HG02938 (cell line): ENCODE results near the gene MTA2.
A peak's percentile ranks its signal among the peaks of the same experiment; 100 is the strongest.
"Not testable (repeated sequence)": the region's sequence is repeated elsewhere in the genome, so short reads cannot be mapped to it uniquely, and the experiment has no call there.

Source experiments
- ATAC-seq: cut with Tn5 transposase; IDR thresholded peaks from one replicate; pipeline ENCODE4 v1.9.1; 2021; ENCODE audit warnings: mild to moderate bottlenecking, moderate library complexity; ENCODE audit not compliant: unreplicated experiment

Gene MTA2

GRCh38 chr11:62567018-62567633 is 34.5 kb downstream of the MTA2 start:
- no peak for ATAC-seq

DNA sequence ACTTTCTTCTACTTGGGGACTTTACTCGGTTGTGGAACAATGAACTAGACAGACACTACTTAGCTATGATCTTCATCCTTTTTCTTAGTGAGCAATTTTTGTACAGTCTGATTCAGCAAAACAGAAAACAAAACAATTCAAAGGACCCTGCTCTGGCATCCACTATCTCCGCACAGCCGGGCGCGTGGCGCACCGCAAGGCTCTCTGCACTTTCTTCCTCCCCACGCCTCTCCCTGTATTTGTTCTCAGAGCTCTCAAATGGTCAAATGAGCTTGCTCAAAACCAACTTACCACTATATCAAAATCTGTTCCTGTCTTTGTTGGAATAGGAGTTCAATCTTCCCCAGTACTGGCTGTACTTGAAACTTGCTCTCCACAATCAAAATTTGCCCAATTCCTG is 35.4 kb downstream of the MTA2 start:
- ATAC-seq: no peak

DNA sequence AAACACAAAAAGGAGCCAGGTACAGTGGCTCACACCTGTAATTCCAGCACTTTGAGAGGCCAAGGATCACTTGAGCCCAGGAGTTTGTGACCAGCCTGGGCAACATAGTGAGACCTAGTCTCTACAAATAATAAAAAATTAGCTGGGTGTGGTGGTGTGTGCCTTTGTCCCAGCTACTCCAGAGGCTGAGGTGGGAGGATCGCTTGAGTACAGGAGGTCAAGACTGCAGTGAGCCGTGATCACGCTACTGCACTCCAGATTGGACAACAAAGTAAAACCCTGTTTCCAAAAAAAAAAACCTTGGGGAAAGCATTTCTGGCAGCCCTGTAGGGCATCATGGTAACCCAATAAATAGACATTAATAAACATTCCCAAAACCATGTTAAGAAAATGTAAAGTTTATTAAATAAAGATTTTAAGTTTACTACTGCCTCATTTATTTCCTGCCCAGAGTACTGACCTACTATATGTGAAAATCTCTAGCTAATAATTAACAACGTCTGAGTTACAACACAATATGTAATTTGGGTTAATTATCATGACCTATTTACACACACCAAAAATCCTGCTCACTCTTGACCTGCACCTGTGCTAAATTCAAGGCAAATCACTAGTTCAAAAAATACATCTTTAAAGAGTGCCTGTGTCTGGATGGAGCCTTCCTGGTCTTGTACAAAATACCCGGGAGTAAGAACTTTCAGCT is 36.4 kb downstream of the MTA2 start:
- no peak for ATAC-seq

DNA sequence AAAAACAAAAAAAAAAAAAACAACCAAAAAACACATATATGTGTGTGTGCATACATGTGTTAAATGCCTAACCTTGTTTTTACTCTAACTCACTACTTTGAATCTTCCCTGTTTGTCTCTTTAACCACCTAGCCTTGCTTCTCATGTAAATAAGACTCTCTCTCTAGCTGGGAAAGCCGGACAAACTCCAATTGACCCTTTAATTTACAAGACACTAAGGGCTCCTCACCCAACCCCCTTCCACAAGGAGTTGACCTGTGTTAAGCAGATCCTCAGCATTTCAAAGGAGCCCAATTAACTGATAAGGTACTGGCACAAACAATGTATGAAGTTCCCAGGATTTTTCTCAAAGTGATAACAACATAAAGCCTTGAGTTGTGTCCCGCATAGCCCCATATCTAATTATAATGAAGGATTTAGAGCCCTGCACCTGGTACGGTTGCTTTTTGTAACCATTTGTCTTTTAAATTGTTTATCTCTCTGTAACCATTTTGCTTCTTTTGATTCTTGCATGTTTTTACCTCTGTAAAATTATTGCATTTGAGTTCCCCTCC is 39.9 kb downstream of the MTA2 start:
- ATAC-seq: not testable (repeated sequence)

DNA sequence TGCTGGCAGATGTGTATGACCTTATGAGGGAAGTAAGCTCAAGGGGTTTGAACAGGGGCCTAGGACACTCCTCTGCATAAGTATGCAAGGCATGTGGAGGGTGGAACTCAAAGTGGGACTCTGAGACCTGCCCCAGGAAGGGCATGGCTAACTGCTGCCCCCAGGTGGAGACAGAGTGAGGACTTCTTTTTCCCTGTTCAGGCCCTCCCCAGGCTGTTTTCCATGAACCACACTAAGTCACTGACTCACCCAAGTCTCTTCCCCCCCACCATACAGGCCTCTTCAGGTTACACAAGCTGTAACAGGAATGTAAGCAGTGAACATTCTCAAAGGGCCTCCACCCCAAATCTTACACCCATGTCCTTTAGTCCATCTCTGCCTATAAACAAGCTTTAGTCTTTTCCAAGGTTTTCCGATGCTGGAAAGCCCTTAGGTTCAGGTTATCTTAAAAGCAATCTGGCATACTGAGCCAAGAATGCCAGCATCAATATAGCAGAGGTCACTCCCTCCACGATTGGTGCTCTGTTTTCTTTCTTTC is 41.0 kb downstream of the MTA2 start:
- no peak for ATAC-seq

DNA sequence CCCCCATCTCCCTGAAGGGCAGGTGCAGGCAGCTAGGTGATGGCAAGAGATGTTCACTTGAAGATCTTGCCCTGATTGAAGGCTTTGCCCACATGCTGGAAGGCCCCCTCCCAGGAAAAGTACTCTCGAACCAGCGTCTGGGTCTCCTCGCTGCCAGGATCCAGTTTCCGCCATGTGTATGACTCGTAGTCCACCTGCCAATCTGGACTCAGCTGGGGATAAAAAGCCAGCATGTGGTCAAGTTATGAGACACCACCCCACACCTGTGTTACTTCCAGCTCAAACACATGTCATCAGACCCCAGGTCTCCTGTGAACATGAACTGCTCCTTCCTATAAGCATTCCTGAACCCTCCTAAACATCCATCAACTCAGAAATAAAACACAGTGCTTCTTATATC is 42.0 kb downstream of the MTA2 start:
- ATAC-seq: not testable (repeated sequence)

GRCh38 chr11:62559204-62559603 is 42.5 kb downstream of the MTA2 start:
- ATAC-seq: no peak

GRCh38 chr11:62558669-62559068 is 43.0 kb downstream of the MTA2 start:
- ATAC-seq: no peak

- ATAC-seq: no peak
These were observed 44.6 kb downstream of the MTA2 start for GRCh38 chr11:62556875-62557631.

- no peak for ATAC-seq
These were observed 45.4 kb downstream of the MTA2 start for GRCh38 chr11:62556108-62556874.

DNA sequence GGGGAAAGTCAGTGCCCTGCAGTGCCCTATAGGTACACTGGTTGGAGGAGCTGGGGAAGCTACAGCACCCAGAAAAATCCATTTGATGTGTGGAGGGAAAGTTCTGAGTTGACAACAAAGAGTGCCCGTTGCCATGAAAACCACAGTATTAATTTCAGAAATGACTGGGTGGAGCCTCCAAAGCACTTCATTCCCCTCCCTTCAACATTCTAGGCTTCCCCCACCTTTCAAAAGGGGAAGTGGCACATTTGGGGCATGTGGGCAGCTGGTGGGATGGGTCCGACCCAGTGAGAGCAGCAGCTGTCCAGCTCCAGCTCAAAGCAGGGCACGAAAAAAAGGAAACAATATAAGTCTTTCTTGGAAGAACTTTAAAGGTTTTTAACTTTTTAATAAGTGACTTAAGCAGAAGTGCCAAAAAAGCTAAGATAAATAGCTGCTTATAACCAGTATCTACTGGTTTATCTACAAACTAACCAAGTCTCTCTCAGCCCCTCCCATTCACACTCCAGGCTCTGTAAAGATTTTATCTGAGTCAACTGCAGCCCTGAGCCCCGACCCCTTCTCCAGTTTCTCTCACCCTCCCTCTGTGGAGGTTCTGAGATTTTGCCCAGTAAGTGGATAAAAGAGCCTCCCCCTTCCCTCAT is 46.1 kb downstream of the MTA2 start:
- peak; percentile 21 for ATAC-seq

GRCh38 chr11:62554387-62555167 is 47.1 kb downstream of the MTA2 start:
- ATAC-seq: no peak

DNA sequence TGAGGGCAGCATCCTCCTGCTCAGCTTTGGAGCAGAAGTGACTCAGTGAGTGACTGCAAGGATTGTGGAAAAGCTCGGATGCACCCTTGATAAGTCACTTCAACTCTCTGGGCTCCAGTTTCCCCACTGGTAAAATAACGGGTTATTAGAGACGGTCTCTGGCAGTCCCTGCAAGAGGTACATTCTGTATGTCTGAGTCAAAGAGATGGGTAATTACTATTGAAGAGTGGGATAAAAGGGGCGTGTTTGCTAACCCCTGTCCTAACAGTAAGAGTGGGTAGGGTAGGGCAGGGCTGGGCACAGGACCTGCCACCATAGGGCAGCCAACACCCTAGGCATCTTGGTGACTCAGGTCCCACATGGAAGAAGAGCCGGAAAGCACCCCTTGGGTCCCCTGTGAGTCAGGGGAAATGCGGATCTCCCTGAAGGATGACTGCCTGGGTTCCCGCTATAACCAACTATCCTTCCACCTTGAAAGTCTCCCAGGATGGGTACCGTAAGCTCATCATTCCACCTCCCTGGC is 47.8 kb downstream of the MTA2 start:
- ATAC-seq: no peak

DNA sequence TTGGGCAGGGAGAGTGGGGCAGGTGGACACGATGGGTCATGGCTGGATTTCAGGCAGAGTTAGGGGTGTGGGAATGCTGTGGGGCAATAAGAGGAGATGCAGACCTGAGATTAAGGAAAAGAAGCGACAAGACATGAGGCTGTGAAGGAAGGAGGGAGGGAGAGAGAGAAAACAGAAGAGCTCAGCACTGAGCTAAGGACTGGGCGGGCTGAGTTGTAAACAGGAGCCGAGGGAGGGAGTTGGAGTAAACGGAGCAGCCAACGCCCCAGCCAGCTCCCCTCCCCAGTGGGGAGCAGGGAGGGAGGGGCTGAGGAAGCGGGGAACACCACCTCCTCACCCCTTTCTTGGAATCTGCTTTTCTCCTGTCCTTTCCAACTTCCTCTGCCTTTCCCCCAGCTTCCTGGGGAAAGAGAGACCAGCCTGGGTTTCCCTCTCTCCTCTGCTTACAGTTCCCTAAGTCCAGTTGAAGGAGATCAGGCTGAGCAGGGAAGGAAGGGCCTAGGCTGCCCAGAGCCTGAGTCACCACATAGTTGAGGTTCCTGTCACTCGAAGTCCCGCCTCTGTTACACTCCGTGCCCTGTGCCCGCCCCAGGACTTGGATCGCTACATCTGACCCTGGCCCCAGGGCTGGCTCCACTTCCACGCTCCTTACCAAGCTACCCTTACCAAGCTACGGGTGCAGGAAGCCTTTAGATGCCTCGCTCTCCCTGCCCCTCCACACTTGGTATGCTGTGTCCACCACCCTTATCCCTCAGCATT is 48.4 kb downstream of the MTA2 start:
- ATAC-seq: no peak

DNA sequence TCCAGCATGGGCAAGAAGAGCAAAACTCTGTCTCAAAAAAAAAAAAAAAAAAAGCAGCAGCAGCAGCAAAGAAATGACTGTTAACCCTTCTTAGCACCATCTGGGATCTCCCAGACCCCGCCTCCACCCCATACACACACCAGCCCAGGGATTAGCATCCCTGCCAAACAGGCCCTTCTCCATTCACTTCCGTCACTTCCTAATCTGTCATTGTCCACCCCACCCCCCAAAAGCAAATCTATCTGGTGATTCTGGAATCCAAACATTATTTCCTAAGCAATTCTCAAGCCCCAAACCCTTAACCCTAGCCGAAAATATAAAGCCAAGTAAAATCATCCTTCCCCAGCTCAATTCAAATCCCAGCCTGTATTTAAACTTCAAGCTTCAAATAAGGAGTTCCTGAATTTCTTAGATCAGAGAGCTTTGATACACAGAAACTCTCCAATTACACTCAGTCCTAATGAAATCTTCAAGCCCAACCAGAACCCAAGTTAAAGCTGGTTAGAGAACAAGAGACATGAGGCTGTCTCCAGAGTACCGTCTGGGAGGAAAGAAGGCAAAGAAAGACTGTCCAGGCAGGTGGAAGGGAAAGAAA is 49.1 kb downstream of the MTA2 start:
- no peak for ATAC-seq

GRCh38 chr11:62550478-62550877 is 51.2 kb downstream of the MTA2 start:
- ATAC-seq: not testable (repeated sequence)

DNA sequence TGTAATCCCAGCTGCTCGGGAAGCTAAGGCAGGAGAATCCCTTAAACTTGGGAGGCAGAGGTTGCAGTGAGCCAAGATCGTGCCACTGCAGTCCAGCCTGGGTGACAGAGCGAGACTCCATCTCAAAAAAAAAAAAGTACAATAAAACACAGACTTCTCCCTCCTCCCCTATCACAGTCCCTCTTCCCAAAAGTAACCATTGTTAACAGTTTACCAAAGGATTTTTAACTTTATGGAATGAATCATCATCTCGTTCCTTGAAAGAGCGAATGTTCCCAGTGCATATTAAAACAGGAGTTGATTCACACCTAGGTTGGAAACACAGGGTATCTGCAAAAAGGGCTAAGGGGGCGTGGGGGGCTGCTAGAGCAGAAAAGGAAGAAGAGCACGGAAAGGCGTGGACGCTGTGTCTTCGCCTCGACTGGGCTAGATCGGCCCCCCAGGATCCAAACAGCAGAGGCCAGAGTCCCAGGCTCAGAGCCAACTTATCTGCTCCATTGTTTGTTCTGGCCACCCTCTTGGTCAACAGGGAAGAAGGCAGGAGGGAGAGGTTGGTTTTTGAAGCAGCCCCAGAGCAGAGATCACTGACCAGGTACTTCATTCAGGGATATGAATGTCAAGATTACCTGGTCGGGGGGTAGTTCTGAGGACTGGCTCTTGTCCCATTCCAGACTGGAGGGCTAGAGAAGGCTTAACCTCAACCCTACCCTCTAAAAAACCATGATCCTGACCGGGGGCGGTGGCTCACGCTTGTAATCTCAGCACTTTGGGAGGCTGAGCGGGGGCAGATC is 52.9 kb downstream of the MTA2 start:
- ATAC-seq: no peak
